Ovary (tissue), 9 donors: ENCODE data around the gene PEX14. TPM values are rescaled to one million over a fixed set of nuclear protein-coding genes. Genes with fewer than 3 reads are reported as not detected.

Experiments
- DNase-seq, 5 donors: peaks; one replicate each; pipeline ENCODE4 v3.0.0-alpha.2; 2019 to 2020
- H3K27ac ChIP-seq, 2 donors: fragments of 200-600 bp; one replicate each; pipeline versions ENCODE4 v1.5.1 to v1.8.0; 2019 to 2022
- H3K27me3 ChIP-seq: fragments of 200-600 bp; one replicate; pipeline ENCODE4 v1.8.0; 2022
- H3K36me3 ChIP-seq: fragments of 200-600 bp; sonication (generic); one replicate; pipeline ENCODE4 v1.5.1; 2019
- H3K4me1 ChIP-seq: one replicate; pipeline ENCODE4 v1.8.1; 2013; ENCODE audit warnings: mild to moderate bottlenecking, moderate library complexity; ENCODE audit not compliant: insufficient read depth
- H3K4me3 ChIP-seq: fragments of 200-600 bp; sonication (generic); one replicate; pipeline ENCODE4 v1.5.1; 2017
- H3K9me3 ChIP-seq, 2 donors: fragments of 200-600 bp in 1 of 2; sonication (generic) in 1 of 2; one replicate each; pipeline versions ENCODE4 v1.5.1 to v1.8.1; 2013 to 2019; ENCODE audit warnings: mild to moderate bottlenecking in 1 of 2, moderate library complexity in 1 of 2
- CTCF ChIP-seq, 3 donors: fragments of 450-650 bp in 2 of 3; fragments of 200-600 bp in 1 of 3; IDR thresholded peaks; one replicate each; pipeline versions ENCODE4 v1.5.1 to v1.8.0; 2016 to 2022; ENCODE audit warnings: antibody characterized with exemption in 3 of 3, mild to moderate bottlenecking in 1 of 3
- EP300 ChIP-seq: sonication (generic); formaldehyde crosslinking; IDR thresholded peaks from one replicate; pipeline ENCODE4 v1.6.1; 2017; ENCODE audit warnings: antibody characterized with exemption
- POLR2A ChIP-seq: fragments of 450-650 bp; IDR thresholded peaks from one replicate; pipeline ENCODE4 v1.6.1; 2017; ENCODE audit warnings: antibody characterized with exemption, mild to moderate bottlenecking, moderate library complexity
- WGBS, 3 donors: extraction: QIAGEN DNeasy Blood & Tissue Kit in 1 of 3; methylation state at CpG; one replicate each; pipeline versions ENCODE4 v1.1.5 to v1.1.7; 2013 to 2017; 5-methylcytosine and 5-hydroxymethylcytosine counted together
- intact Hi-C, 4 donors: fragments of 100-400 bp; cut with DNase I; formaldehyde crosslinking; loops; one replicate each; pipeline versions ENCODE4 v1.11.0 to v1.15.1; 2022 to 2023
- polyA plus RNA-seq, 2 donors: library from polyadenylated mRNA; stranded (reverse); fragments of 200-250 nt in 1 of 2; fragments of 350-450 nt in 1 of 2; fragmentation: Illumina TruSeq in 1 of 2; extraction: RNeasy Lipid Tissue Mini Kit (QIAGEN cat#74804) in 1 of 2; gene quantifications; one replicate each; pipeline ENCODE4 v1.2.3, GENCODE V29; 2013 to 2014
- total RNA-seq, 7 donors: library from RNA; depleted of rRNA in 2 of 7; stranded (reverse); fragments of >200 nt in 2 of 7; fragmentation: NEBNext Ultra II Directional in 3 of 7; extraction: Animal tissue kit (Norgen Biotek cat#: 25700) in 3 of 7; gene quantifications; one replicate each; pipeline versions ENCODE4 v1.1.0 to v1.2.4, GENCODE V29; 2016 to 2023
- donor health status: DM: no; HTN: no; CAD: no; lungs with moderate emphysema.
- donor health status: DM: no; HTN: no; CAD: no.
- donor health status: Bipolar disorder and iron deficiency.
- donor health status: DM: yes; HTN: yes; CAD: no.
- donor health status: DM: no; HTN: no; CAD: no.
- donor health status: DM: yes; HTN: yes; CAD: no.

PEX14 gene
- total and polyA plus RNA-seq, 9 donors: 3.3 to 22.9 (median 16.7) TPM

GRCh38 chr1:10650556-10651388 lies 176.0 kb downstream of the PEX14 start:
- intact Hi-C loops: no loop called here
- H3K27me3 ChIP-seq: no peaks in the 10 kb centered on the region
- no peak for TF ChIP-seq EP300
- no peak for TF ChIP-seq CTCF (IDR thresholded peaks at IDR 0.05)
- no peak for TF ChIP-seq POLR2A
- H3K9me3 ChIP-seq: no peaks in the 10 kb centered on the region
- no peak for DNase-seq
- no peaks in the 10 kb centered on the region for H3K36me3 ChIP-seq
- 63 to 75% (median 69%) methylated on average over 39 to 40 of the region's 40 CpGs for WGBS, 3 donors
- no peaks in the 10 kb centered on the region for H3K4me1 ChIP-seq
- H3K27ac ChIP-seq: no peak overlapping the region
- no peak overlapping the region for H3K4me3 ChIP-seq

- intact Hi-C loops: no loop called here
- 46 to 62% (median 52%) methylated on average over 19 of the region's 19 CpGs for WGBS, 3 donors
- TF ChIP-seq POLR2A (no peak), EP300 (no peak), CTCF (IDR thresholded peaks at IDR 0.05) (no peak)
- H3K4me3 ChIP-seq: no peak overlapping the region
- H3K36me3 ChIP-seq: no peaks in the 10 kb centered on the region
- H3K9me3 ChIP-seq: no peaks in the 10 kb centered on the region
- no peak overlapping the region for H3K27ac ChIP-seq
- no peaks in the 10 kb centered on the region for H3K4me1 ChIP-seq
- no peak for DNase-seq
- H3K27me3 ChIP-seq: no peaks in the 10 kb centered on the region
Observed at GRCh38 chr1:10651389-10651766, 176.6 kb downstream of the PEX14 start.

DNA sequence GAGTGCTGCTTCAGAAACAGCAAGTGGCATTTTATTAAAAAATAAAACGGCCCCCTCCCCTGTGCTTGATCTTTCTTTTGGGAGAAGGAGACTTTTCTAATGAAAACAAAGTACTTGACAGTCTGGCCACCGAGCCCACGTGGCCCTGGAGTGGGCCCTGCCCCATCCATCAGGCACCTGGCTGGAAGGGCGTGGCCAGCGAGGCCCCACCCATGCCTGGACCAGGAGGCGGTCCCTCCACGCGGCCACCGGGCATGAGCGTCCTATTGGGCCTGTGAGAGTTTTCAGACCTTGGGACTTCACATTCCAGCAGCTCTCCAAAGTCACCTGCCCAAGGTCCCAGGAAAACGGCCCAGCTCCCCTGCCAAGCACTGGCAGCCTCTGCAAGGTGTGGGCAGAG lies 177.0 kb downstream of the PEX14 start:
- intact Hi-C loops: no loop called here
- WGBS, 3 donors: 55 to 71% (median 59%) methylated on average over 11 of the region's 11 CpGs
- no peaks in the 10 kb centered on the region for H3K36me3 ChIP-seq
- H3K27me3 ChIP-seq: no peaks in the 10 kb centered on the region
- H3K4me3 ChIP-seq: no peak overlapping the region
- H3K4me1 ChIP-seq: no peaks in the 10 kb centered on the region
- no peaks in the 10 kb centered on the region for H3K9me3 ChIP-seq
- no peak overlapping the region for H3K27ac ChIP-seq
- no peak for TF ChIP-seq CTCF (IDR thresholded peaks at IDR 0.05)
- TF ChIP-seq EP300: no peak
- no peak for TF ChIP-seq POLR2A
- no peak for DNase-seq

DNA sequence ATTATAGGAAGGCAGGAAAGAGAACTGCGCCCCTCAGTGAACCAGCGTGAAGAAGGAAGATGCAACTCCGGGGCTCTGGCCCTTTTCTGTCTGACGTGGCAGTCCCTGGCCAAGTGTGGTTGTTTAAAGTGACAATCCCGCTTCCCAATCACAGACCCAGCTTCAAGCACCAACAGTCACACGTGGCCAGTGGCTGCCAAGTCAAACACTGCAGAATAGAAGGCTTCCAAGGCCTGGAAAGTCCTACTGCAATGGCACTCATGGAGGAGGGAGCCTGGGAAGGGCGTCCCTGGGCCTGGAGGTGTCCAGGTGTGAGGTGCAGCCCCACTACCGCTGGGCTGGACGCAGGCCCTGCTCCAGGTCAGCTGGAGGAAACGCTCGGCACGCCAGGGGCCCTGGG lies 177.9 kb downstream of the PEX14 start:
- no peaks in the 10 kb centered on the region for H3K27me3 ChIP-seq
- WGBS, 3 donors: 86 to 89% (median 86%) methylated on average over 12 of the region's 12 CpGs
- no peaks in the 10 kb centered on the region for H3K36me3 ChIP-seq
- H3K9me3 ChIP-seq: no peaks in the 10 kb centered on the region
- DNase-seq: no peak
- intact Hi-C loops: no loop called here
- TF ChIP-seq EP300 (no peak), POLR2A (no peak), CTCF (IDR thresholded peaks at IDR 0.05) (no peak)
- no peak overlapping the region for H3K27ac ChIP-seq
- no peaks in the 10 kb centered on the region for H3K4me1 ChIP-seq
- no peak overlapping the region for H3K4me3 ChIP-seq
